GM12801 (cell line): ENCODE results near the gene ADAD2.

Experiments
- TF ChIP-seq, protein P1 (sequence below): IDR thresholded peaks from one replicate; pipeline ENCODE4 v1.5.1; 2011; ENCODE audit warnings: control low read depth; ENCODE audit not compliant: insufficient read length; ENCODE audit errors: extremely low read depth

ADAD2 gene

DNA sequence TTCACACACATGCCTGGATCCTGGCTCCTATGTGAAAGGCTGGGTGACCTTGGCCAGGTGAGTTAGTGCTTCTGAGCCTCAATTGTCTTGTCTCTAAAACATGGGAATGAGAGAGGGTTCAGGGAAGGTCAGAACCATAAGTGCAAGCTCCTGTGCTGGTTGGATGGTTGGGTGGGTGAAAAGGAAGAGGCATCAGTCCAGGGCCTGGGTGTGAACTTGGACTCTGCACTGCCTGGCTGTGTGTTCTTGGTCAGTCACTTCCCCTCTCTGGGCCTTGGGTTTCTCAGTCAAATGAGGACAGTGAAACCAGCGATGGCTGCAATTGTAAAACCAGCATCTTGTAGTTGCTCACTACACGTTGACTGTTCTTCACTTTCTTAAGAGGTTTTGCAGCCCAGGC lies 49.5 kb downstream of the ADAD2 start:
- TF ChIP-seq, protein P1, sequence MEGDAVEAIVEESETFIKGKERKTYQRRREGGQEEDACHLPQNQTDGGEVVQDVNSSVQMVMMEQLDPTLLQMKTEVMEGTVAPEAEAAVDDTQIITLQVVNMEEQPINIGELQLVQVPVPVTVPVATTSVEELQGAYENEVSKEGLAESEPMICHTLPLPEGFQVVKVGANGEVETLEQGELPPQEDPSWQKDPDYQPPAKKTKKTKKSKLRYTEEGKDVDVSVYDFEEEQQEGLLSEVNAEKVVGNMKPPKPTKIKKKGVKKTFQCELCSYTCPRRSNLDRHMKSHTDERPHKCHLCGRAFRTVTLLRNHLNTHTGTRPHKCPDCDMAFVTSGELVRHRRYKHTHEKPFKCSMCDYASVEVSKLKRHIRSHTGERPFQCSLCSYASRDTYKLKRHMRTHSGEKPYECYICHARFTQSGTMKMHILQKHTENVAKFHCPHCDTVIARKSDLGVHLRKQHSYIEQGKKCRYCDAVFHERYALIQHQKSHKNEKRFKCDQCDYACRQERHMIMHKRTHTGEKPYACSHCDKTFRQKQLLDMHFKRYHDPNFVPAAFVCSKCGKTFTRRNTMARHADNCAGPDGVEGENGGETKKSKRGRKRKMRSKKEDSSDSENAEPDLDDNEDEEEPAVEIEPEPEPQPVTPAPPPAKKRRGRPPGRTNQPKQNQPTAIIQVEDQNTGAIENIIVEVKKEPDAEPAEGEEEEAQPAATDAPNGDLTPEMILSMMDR: no peak

DNA sequence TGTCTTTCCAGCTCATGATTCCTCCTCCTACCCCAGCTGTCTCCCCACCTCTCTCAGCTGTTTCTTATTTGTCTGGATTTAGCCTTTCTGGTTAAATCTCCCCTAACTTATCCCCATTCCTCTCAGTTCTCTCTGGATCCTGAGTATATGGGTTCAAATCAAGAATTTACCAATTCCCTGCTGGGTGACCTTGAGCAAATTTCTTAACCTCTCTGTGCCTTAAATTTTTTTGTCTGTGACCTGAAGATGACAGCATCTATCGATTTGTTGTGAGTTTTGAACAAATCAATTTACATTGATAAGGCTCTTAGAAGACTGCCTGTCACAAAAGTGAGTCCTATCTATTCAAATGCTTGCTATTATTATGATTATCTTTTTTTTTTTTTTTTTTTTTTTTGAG lies 50.8 kb downstream of the ADAD2 start:
- TF ChIP-seq, protein P1: no peak

DNA sequence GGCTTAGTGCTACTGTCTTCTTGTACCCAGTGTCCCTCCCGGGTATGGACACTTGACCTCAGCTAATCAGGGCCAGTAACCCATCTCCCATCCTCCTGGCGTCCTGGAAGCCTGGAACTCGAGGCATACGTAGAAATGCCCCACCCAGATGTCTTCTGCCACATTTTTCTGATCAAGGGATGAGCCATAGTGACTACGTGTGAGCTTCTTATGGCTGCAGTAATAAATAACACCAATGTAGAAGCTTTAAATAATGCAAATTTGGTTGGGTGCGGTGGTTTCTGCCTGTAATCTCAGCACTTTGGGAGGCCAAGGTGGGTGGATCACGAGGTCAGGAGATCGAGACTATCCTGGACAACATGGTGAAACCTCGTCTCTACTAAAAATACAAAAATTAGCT lies 51.9 kb downstream of the ADAD2 start:
- TF ChIP-seq, protein P1: no peak

DNA sequence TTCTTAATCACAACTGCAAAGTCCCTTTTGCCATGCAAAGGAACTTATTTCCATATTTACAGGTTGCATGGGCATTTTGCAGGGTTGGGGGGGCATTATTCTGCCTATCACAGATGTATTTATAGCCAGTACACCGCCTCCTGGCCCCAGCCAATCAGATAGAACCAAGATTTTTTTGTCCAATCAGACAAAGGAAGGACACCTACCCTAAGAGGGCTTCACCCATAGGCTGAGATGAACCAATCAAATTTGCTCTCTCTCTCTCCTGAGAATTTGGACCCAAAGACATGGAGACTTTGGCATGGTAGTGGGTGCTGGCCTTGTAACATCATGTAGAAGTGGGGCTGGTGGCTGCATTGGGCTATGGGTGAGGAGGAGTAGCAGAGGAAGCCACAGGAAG lies 52.8 kb downstream of the ADAD2 start:
- TF ChIP-seq, protein P1: no peak

DNA sequence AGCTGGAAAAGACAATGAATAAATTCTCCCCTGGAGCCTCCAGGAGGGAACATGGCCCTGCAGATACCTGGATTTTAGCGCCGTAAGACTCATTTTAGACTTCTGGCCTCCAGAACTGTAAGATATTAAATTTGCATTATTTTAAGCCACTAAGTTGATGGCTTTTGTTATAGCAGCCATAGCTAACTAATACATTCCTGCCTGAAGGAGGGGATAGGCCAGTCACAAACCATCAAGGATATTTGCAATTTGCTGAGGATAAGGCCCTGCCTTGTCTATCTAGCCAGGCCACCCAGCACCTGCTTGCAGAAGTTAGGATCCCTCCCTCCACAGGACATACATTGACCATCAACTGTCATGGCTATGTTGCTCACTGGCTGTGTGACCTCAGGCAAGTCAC lies 53.8 kb downstream of the ADAD2 start:
- TF ChIP-seq, protein P1: no peak

DNA sequence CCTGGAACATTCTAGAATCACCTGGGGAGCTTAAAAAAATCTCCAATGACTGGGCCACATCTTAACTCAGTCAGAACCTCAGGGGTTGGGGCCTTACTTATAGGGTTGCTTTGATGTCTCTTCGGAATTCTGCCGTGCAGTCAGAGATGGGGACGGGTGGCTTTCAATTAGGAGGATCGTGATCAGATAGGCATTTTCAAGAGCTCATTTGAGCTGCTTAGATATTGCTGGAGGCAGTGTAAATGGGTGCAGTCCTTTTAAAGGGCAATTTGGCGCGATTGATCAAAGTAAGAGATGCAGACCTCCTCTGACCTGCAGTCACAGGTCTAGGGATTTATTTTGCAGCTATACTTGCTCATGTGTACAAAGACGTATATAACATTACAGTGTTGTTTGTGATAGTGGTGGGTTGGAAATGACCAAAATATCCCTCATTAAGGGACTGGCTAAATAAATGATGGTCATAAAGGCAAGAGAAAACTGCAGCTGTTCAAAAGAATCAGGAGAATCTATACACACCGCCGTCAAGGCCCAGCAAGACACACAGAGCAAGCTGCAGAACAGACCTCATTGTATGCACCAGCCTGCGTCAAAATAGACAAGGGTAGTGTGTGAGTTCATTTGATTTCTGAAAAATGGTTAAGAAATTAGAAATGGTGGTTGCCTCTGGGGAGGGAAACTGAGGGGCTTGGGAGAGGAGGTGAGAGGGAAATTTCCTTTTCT lies 55.2 kb downstream of the ADAD2 start:
- TF ChIP-seq, protein P1: no peak

DNA sequence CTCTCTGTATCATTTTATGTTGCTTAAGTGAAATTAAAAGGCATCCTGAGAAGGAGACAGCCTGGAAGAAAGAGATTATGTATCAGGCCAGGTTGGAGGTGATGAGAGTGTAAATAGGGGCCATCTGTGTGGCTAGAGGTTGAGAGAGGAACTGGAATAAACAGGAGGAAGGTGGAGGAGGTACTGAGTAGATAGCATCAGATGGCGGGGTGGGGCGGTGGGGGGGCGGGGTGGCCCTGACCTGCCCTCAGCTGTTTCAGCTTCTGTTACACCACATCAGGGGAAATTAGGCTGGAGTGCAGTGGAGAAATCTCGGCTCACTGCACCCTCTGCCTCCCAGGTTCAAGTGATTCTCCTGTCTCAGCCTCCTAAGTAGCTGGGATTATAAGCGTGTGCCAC lies 55.7 kb downstream of the ADAD2 start:
- TF ChIP-seq, protein P1: no peak
